ENCODE data around the gene TM7SF2.

The TM7SF2 gene

GRCh38 chr11:65157336-65157735 lies 45.7 kb downstream of the TM7SF2 start:
- no peak for DNase-seq (ENCODE audit: low spot score)

GRCh38 chr11:65159012-65159411 lies 47.3 kb downstream of the TM7SF2 start:
- DNase-seq (ENCODE audit: low spot score), result no peak

DNA sequence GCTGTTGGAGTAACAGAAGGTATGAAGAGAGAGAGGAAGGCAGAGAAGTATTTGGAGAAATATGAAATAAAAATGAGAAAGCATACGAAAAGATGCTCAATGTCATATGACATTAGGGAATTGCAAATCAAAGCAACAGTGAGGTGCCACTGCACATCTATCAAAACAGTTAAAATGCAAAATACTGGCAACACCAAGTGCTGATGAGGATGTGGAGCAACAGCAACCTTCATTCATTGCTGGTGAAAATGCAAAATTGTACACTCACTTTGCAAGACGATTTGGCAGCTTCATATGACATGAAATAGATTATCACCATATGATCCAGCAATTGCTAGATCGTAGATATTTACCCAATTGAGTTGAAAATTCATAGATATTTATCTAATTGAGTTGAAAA lies 49.0 kb downstream of the TM7SF2 start:
- no peak for DNase-seq (ENCODE audit: low spot score)

DNA sequence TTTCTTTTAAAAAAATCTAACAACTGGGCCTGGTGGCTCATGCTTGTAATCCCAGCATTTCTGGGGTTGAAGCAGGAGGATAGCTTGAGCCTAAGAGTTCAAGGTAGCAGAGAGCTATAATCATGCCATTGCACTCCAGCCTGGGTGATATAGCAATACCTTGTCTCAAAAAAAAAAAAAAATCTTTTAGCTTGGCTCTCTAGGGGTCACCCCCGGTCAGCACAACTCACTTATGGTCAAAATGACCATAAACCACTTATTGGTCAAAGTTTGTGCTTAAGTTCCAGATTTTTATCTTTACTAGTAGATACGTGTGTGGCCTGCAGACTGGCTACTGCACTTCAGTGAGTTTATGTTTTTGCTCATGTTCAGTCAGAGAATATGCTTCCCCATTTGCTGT lies 52.0 kb downstream of the TM7SF2 start:
- DNase-seq (ENCODE audit: low spot score), result no peak
